ENCODE data around the gene FSTL4.

DNA sequence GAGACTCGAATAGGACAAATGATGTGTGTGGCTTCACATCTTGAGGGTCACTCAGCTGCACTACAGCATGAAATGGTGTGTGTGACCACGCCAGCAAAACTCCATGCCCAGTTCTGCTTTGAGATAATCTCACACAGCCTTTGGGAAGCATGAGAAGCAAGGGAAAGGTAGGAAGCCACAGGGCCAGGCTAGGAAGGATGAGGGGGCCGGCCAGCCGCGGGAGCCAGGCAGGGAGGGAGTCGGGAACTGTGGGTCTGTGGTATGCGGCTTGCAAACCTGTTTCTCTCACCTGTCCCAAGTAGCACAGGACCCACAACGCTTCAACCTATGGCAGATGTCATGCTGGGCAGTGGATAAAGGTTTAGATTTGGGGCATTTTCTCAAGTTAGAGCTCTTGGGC is 418.5 kb downstream of the FSTL4 start:
- TF ChIP-seq, protein P1, sequence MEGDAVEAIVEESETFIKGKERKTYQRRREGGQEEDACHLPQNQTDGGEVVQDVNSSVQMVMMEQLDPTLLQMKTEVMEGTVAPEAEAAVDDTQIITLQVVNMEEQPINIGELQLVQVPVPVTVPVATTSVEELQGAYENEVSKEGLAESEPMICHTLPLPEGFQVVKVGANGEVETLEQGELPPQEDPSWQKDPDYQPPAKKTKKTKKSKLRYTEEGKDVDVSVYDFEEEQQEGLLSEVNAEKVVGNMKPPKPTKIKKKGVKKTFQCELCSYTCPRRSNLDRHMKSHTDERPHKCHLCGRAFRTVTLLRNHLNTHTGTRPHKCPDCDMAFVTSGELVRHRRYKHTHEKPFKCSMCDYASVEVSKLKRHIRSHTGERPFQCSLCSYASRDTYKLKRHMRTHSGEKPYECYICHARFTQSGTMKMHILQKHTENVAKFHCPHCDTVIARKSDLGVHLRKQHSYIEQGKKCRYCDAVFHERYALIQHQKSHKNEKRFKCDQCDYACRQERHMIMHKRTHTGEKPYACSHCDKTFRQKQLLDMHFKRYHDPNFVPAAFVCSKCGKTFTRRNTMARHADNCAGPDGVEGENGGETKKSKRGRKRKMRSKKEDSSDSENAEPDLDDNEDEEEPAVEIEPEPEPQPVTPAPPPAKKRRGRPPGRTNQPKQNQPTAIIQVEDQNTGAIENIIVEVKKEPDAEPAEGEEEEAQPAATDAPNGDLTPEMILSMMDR (IDR thresholded peaks at IDR 0.05; ENCODE audit: low read length), result no peak
- TF ChIP-seq EZH2 (optimal IDR thresholded peaks at IDR 0.05; ENCODE audit: low read depth, low read length), result no peak
